HS-27A (cell line): ENCODE results near the gene CD82.

Experiments used
- DNase-seq: peaks from one replicate; pipeline ENCODE4 v3.0.0-alpha.2; 2012; ENCODE audit warnings: low read depth, missing footprints

Gene CD82

GRCh38 chr11:44575962-44576361 is 10.5 kb downstream of the CD82 start:
- no peak for DNase-seq

DNA sequence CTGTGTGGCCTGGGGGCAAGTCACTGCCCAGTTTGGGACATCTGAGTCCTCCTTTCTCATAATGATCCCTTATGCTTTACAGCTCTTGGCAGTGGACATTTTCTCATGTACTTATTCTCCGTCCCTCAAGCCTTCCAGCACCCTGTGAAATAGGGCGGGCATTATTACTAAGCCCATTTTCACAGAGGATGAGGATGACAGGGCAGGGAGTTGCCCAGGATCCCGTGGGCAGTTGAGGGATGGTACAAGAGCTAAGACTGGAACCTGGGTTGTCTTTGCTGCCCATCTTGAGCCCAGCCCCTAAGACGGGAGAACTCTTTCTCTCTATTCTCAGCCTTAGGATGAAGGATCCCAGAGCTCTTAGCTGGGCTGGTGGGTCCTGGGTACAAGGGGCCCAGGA is 11.2 kb downstream of the CD82 start:
- DNase-seq = no peak

- DNase-seq = no peak
Observed at GRCh38 chr11:44577231-44577830, 11.9 kb downstream of the CD82 start.

- DNase-seq = no peak
Observed at GRCh38 chr11:44578279-44578678, 12.8 kb downstream of the CD82 start.

DNA sequence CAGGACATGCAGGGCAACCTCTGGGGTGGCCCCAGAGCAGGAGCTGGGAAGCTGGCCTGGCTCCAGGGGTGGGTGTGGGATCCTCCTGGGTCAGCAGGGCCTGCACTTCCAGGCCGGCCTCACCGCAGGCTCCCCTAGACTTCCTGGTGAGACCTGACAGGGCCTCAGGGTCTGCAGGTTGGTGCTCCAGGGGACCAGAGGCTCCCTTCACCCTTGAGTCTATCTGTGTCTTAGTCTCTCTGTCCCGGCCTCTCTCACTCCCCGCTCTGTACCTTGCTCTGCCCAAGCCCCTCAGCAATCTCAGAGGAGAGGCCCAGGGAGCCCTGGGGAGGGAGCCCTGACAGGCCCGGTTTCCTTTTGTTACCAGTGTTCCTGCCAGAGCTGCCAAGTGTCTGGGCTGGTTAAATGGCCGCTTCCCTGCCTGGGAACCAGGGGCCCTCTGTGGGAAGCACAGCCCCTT is 13.9 kb downstream of the CD82 start:
- DNase-seq = no peak

DNA sequence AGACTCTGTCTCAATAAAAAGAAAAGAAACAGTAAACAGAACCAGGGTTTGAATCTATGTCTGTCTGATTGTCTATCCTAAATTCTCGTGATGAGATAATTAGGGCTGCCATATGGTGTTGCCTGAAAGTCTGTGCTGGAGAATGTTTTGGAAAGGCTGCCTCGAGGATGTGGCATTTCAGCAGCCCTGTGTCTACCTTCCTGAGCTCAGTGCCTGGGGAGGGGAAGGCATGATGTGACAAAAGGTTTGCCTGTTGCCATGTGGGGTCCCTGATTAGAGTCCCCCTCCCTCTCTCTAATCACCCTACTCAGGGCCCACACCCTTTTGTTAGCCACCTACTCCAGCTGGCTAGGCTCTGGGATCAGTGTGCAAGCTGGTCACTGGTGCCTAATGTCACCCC is 15.2 kb downstream of the CD82 start:
- no peak for DNase-seq

- DNase-seq = no peak
Observed at GRCh38 chr11:44581246-44581645, 15.8 kb downstream of the CD82 start.

GRCh38 chr11:44582641-44583352 is 17.3 kb downstream of the CD82 start:
- DNase-seq = no peak

DNA sequence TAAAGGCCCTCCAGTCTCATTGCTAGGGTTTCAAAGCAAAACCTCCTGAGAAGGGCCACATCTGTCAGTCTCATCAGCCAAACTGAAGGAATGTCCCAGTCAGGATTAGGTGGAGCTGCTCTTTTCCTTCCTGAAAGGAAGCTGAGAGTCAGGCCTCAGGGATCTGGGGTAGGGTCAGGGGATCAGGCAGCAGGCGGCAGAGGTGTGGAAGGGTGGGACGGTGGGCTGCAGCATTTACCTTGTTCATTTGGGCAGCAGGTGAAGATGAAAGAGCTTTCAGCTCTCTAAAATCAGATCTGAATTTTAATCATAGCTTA is 17.8 kb downstream of the CD82 start:
- no peak for DNase-seq

GRCh38 chr11:44585421-44585820 is 20.0 kb downstream of the CD82 start:
- DNase-seq = no peak

DNA sequence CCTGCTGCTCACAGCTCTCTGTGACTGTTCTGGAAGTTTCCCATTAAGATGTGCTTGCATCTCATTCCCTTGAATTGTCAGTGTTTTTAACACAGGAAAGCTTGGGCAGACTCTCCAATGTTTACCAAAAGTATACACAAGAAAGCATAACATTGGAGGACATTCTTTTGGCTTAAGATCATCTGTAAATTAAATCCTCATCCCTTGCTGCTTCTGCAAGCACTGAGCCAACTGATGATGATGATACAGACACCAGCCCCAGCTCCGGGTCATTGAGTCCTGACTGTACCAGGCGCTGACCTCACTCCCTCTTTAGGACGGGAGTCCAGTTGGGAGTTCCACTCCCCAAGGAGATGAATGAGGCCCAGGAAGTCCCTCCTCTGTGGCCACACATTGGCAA is 23.8 kb downstream of the CD82 start:
- no peak for DNase-seq

DNA sequence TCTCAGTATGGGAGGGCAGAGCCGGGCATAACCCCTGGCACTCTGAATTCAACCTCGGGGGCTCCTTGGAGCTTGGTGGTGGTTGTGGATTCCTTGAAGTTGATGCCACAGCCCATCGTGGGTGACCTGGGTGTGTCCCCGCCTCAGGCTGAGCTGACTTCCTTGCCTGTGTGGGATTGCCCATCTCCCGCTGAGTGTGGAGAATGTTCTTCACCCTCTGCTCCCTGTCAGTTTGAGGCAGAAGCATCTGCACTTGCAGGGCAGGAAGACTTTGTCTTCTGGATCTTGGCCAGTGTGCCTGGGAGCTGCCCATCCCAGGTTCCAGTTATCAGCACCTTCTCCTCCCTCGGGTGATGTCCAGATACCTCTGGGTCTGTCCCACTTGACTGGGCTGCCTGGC is 25.3 kb downstream of the CD82 start:
- DNase-seq = no peak

DNA sequence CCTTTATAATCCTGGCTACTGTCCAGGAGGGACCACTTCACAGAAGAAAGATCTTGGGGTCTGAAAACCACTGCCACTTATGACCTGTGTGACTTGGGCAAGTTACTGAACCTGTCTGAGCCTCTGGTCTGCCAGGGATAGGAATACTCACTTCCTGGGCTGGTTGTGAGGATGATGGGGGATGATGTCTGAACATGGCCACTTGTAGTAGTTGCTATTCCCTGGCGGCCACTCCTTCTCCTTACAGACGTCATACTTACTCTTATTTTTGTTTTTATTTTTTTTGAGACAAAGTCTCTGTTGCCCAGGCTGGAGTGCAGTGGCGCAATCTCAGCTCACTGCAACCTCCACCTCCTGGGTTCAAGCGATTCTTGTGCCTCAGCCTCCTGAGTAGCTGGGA is 26.1 kb downstream of the CD82 start:
- no peak for DNase-seq

GRCh38 chr11:44592125-44592940 is 26.9 kb downstream of the CD82 start:
- DNase-seq = no peak

DNA sequence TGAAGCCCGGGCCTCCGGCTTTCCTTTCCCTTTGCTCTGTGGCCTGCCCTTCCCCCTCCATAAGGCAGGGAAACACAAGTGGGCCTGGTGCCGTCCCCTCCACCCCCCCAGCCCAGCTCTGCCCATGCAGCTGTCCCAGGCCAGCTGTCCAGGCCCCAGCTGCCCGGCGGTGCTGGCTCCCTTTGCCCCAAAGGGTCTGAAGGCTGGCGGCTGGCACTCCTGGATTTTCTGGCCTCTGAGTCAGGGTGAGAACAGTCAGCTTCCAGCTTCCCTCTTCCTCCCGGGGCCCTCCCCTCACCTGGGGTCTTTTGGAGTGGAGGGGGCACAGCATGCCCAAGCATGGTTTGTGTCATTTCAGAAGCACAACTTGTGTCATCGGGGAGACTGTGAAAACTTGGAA is 27.8 kb downstream of the CD82 start:
- no peak for DNase-seq

GRCh38 chr11:44595006-44595405 is 29.5 kb downstream of the CD82 start:
- no peak for DNase-seq

- no peak for DNase-seq
Observed at GRCh38 chr11:44595964-44596381, 30.5 kb downstream of the CD82 start.

DNA sequence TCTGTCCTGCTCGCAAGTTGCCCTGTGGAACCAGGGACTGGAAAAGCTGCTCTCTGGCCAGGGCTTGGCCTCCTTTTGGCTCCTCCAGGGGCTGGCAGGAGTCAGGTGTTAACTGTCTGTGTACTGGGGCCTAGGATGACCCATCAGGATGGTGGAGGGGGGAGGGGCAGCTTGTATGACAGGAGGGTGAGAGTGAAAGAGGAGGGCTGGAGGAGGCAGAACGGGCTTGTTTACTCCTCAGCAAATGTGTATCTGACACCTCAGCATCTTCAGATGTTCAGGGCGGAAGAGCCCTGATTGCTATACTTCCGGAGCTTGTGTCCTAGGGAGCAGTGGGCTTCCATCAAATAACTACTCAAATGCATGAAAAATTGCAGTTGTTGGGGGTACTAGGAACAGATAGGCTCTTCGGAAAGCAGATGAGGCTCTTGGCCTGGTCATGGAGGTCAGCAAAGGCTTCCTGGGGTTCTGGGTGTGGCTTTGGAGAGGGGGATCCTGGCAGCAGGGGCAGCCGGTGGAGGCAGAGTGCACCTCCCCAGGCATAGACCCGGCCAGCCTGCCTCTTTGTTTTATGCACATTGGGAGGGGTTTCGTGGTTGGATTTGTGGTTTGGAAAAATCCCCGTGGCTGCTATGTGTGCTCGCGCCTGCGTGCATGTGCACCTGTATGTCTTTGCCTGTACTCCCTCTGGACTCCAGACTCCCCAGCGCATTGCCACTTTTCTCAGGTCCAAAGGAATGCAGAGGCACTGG is 31.2 kb downstream of the CD82 start:
- DNase-seq = no peak

DNA sequence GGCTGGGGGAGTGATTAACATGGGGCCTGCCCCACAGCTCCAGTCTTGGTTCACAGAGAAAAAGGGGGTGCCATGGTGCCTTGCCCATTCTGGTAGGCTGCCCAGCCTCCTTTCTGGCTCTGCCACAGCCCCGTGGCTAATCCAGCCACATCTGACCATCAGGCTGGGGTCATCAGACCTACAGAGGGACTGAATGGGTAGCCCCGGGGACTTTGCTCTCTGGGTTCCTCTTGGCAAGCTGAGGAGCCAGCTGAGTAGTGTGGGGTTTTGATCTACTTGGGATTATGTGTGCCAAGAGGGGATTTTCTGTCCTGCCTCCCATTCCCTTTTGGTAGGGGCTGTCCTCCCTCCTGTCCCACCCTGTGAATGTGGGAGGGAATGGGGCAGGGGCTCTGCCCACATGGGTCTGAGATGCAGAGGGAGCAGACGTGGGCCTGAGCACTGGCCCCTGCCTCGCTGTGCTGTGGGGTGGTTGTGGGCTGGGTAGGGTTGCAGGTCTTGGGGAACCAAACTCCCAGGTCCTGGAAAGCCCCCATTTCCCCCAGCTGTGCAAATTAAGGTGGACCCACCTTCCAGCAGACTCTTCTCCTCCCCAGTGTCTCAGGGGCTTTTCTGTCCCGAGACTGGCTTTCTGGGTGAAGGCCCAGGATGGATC is 32.0 kb downstream of the CD82 start:
- no peak for DNase-seq

DNA sequence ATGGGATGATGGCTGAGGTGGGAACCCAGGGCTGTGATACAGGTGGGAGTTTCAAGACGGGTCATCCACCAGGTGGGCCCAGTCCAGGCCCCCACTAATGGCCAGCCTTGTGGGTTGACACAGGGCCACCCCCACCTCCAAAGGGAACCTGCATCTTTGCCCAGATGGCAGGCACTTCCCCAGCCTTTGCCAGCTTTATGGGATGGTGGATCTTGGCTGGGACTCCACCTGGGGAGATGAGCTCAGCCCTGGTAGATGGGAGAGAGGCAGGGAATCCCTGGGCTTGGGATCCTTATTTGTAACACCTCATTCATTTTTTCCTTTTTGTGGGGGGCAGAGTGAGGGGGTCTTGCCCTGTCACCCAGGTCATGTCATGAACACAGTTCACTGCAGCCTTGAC is 33.4 kb downstream of the CD82 start:
- no peak for DNase-seq

DNA sequence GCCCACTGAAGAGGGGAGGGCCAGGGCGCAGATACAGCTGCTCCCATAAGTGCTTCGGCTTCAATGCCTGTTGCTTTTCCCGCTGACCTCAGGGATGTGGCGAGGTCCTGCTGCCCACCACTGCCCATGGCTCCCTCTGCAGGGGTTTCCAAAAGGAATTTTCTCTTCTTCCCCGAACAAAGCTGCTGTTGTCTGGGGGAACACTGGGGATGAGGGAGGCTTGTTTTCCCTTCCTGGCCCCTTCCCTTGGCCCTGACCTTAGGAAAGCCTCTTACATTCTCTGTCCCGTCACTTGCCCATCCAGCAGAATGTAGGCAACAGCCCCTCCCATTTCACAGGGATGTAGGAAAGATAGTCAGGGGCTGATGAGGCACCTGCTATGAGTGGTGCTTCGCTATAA is 34.8 kb downstream of the CD82 start:
- no peak for DNase-seq

DNA sequence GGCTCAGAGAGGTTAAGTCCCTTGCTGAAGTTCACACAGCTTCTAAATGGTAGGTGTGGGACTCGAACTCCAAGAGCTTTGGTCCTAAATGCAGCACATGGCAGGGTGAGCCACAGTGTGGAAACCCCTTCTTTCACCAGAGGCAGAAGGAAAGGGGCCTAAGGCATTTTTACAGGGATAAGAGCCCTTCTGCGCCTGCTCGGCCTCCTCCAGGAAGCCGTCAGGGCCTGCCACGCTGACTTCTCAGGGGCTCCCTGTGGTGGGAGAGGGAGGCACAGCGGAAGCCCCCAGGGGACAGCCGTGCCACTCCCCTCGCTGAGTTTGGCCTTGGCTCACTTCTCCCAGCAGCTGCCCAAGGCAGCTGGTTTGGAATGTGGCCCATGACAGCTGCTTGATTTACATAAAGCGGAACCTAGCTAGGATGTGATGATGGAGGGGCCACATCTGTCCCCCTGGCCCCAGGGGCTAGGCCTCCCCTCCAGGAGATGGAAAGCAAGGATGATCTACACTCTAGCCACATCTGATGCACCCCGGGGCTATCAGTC is 35.4 kb downstream of the CD82 start:
- DNase-seq = no peak
